Astrocyte of the spinal cord (primary cell): Measurements from ENCODE around the gene MDM1.

Experiments used
- DNase-seq: peaks from one replicate; pipeline ENCODE4 v3.0.0; 2011; ENCODE audit warnings: low read depth, low spot score
- H3K4me3 ChIP-seq: 2 replicates; pipeline ENCODE4 v1.5.1; 2011; ENCODE audit warnings: low read depth, mild to moderate bottlenecking, low read length, moderate library complexity
- in situ Hi-C: cut with HindIII; loops from 2 replicates; pipeline ENCODE4 v1.10.0; 2017; ENCODE audit warnings: low sequenced_read_pairs
- TF ChIP-seq, protein P1 (sequence below): IDR thresholded peaks from 2 replicates; pipeline ENCODE4 v1.5.1; 2012; ENCODE audit warnings: low read depth, mild to moderate bottlenecking, low read length, inconsistent platforms

MDM1 gene

DNA sequence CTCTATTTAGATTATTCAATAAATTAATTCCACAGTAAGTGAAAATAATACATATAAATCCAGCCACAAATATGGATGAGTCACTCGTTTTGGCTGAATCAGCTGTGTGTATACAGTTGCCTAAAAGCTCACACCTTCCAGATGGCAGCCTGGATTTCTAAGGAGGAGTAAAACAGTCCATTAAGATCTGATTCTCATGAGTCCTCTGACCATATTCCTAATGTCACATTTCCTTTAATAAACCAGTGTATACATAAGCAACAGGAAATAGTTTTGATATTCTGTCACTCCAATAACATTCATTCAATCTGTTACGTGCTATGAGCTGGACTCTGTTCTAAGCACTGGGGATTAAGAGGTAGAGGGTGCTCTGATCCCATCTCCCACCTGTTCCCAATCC is 21.8 kb downstream of the MDM1 start:
- peak; percentile 76 for DNase-seq
- H3K4me3 ChIP-seq: no peak overlapping the region
- TF ChIP-seq, protein P1, sequence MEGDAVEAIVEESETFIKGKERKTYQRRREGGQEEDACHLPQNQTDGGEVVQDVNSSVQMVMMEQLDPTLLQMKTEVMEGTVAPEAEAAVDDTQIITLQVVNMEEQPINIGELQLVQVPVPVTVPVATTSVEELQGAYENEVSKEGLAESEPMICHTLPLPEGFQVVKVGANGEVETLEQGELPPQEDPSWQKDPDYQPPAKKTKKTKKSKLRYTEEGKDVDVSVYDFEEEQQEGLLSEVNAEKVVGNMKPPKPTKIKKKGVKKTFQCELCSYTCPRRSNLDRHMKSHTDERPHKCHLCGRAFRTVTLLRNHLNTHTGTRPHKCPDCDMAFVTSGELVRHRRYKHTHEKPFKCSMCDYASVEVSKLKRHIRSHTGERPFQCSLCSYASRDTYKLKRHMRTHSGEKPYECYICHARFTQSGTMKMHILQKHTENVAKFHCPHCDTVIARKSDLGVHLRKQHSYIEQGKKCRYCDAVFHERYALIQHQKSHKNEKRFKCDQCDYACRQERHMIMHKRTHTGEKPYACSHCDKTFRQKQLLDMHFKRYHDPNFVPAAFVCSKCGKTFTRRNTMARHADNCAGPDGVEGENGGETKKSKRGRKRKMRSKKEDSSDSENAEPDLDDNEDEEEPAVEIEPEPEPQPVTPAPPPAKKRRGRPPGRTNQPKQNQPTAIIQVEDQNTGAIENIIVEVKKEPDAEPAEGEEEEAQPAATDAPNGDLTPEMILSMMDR: no peak
- in situ Hi-C loops: no loop called here

GRCh38 chr12:68306564-68306963 is 25.6 kb downstream of the MDM1 start:
- DNase-seq: no peak
- TF ChIP-seq, protein P1: no peak
- no peak overlapping the region for H3K4me3 ChIP-seq
- in situ Hi-C loops: no loop called here

GRCh38 chr12:68305278-68305677 is 26.9 kb downstream of the MDM1 start:
- DNase-seq: no peak
- H3K4me3 ChIP-seq: no peak overlapping the region
- TF ChIP-seq, protein P1: no peak
- in situ Hi-C loops: no loop called here

GRCh38 chr12:68304626-68305025 is 27.5 kb downstream of the MDM1 start:
- H3K4me3 ChIP-seq: no peak overlapping the region
- in situ Hi-C loops: no loop called here
- TF ChIP-seq, protein P1: no peak
- DNase-seq: no peak

DNA sequence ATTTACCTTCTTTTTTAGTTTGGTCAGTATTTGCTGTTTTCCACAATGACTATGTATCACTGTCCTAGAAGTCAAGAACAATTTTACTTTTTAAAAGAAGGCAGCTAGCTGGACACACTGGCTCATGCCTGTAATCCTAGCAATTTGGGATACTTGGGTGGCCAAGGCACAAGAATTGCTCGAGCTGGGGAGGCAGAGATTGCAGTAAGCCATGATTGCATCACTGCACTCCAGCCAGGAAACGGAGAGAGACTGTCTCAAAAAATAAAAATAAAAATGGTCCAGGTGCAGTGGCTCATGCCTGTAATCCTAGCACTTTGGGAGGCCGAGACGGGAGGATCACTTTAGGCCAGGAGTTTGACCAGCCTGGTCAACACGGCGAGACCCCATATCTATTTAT is 28.3 kb downstream of the MDM1 start:
- in situ Hi-C loops: no loop called here
- no peak for DNase-seq
- TF ChIP-seq, protein P1: no peak
- H3K4me3 ChIP-seq: no peak overlapping the region

DNA sequence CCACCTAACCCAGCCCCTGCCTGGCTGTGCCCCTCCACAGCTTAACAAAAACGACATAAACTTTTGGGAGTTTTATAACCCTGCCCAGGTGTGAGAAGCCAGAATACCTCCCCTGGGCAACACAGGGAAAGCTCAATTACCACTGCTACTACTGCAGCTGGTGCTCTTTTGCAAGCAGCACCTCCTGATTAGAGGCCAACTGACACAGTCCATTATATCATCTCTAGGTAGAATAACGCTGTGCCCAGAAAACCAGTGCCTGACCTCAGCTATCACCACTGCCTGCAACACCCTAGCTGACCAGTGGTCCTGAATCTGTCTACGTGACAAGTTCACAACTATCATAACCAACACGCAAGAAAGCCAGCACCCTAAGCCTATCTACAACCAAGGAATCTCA is 34.2 kb downstream of the MDM1 start:
- no peak for DNase-seq
- in situ Hi-C loops: no loop called here
- TF ChIP-seq, protein P1: no peak
- no peak overlapping the region for H3K4me3 ChIP-seq

DNA sequence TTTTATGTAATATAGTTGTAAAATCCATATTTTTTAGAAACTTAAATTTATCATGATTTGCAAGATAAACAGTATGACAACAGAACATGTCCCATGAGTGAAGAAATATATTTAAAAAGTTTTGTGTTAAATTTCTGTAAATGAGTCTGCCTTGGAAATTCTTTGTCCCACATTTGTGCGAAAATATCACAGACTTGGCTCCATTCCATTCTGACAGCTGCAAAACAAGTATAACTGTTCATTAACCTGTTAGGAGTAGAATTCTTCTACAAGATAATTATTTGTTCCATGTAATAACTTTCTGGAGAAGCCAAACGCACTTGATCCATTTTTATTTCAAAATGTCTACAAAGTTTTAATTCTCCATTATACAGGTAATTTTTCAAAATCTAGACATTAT is 37.9 kb downstream of the MDM1 start:
- no peak overlapping the region for H3K4me3 ChIP-seq
- TF ChIP-seq, protein P1: no peak
- DNase-seq: no peak
- in situ Hi-C loops: no loop called here
